Thyroid gland (tissue), 4 donors: Measurements from ENCODE around the gene DLL4.

Experiments used
- POLR2A ChIP-seq, 2 donors: fragments of 450-650 bp; IDR thresholded peaks; one replicate each; pipeline ENCODE4 v1.6.1; 2017; ENCODE audit warnings: antibody characterized with exemption in 2 of 2, mild to moderate bottlenecking in 2 of 2, moderate library complexity in 1 of 2
- TF ChIP-seq, protein P1 (sequence below), 6 experiments: fragments of 200-600 bp in 3 of 6; fragments of 450-650 bp in 3 of 6; sonication (generic) in 3 of 6; IDR thresholded peaks; one replicate each; pipeline ENCODE4 v1.5.1; 2016 to 2019; ENCODE audit warnings: antibody characterized with exemption in 6 of 6, mild to moderate bottlenecking in 2 of 6, inconsistent platforms in 1 of 6, moderate library complexity in 1 of 6

DNA sequence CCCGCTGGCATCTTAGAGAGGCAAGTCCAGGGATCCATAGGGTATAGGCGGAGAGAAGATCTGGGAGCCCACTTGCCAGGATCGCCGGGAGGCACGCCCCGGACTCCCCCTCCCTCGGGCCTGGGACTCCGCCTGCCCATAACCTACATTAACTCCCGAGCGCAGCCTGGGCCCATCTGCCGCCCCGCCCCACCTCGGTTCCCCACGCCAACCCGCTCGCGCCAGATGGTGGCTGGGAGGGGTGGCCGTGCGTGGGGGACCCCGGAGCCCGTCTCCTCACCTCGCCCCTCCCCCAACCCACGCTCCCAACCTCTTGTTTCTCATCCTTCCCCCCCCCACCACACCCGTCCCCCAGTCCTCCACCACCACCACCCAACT is 1.7 kb upstream of the DLL4 start:
- TF ChIP-seq, protein P1, sequence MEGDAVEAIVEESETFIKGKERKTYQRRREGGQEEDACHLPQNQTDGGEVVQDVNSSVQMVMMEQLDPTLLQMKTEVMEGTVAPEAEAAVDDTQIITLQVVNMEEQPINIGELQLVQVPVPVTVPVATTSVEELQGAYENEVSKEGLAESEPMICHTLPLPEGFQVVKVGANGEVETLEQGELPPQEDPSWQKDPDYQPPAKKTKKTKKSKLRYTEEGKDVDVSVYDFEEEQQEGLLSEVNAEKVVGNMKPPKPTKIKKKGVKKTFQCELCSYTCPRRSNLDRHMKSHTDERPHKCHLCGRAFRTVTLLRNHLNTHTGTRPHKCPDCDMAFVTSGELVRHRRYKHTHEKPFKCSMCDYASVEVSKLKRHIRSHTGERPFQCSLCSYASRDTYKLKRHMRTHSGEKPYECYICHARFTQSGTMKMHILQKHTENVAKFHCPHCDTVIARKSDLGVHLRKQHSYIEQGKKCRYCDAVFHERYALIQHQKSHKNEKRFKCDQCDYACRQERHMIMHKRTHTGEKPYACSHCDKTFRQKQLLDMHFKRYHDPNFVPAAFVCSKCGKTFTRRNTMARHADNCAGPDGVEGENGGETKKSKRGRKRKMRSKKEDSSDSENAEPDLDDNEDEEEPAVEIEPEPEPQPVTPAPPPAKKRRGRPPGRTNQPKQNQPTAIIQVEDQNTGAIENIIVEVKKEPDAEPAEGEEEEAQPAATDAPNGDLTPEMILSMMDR (IDR thresholded peaks at IDR 0.05), result no peak
- no peak for TF ChIP-seq POLR2A (IDR thresholded peaks at IDR 0.05)
